IMR-90 (cell line): ENCODE data around the gene LMBR1L. TPM values are rescaled to one million over a fixed set of nuclear protein-coding genes. Genes with fewer than 3 reads are reported as not detected.
A peak's percentile ranks its signal among the peaks of the same experiment; 100 is the strongest.

Source experiments
- ATAC-seq: fragments of 200-7000 bp; cut with Tn5 transposase; 2 replicates; pipeline ENCODE4 v1.9.1; 2020; ENCODE audit warnings: low read depth, mild to moderate bottlenecking, moderate library complexity
- BruUV-seq: library from RNA; stranded (reverse); fragments of 400-500 nt; replicated peaks from 2 replicates; lab custom pipeline; 2021; lab: Mats Ljungman, UMichigan
- CTCF ChIA-PET: fragments of 300-600 bp; formaldehyde crosslinking; extraction: SDS; loops from one replicate; lab custom pipeline; 2021; ENCODE audit warnings: antibody characterized with exemption; lab: Yijun Ruan, JAX
- POLR2A ChIA-PET: fragments of 300-600 bp; sonication (Branson Sonifier 250); formaldehyde crosslinking; loops from one replicate; lab custom pipeline; 2022; ENCODE audit warnings: antibody characterized with exemption; ENCODE audit not compliant: unreplicated experiment; lab: Charles Lee
- DNase-seq: peaks from one replicate; pipeline ENCODE4 v3.0.0; 2013
- H2AFZ ChIP-seq: replicated peaks from 2 replicates; pipeline ENCODE3; 2013; ENCODE audit warnings: low read length, mild to moderate bottlenecking; ENCODE audit not compliant: poor library complexity
- H2AK5ac ChIP-seq: 2 replicates; pipeline ENCODE4 v1.6.1; 2013; ENCODE audit warnings: low read depth, low read length, inconsistent platforms
- H2AK9ac ChIP-seq: replicated peaks from 2 replicates; pipeline ENCODE3; 2013; ENCODE audit warnings: mild to moderate bottlenecking, low read depth, low read length, moderate library complexity; ENCODE audit not compliant: poor library complexity
- H2BK120ac ChIP-seq: 2 replicates; pipeline ENCODE4 v1.6.1; 2013; ENCODE audit warnings: low read depth, low read length, inconsistent platforms
- H2BK15ac ChIP-seq: 3 replicates; pipeline ENCODE4 v1.6.1; 2013; ENCODE audit warnings: low read depth, low read length, inconsistent platforms
- H2BK20ac ChIP-seq: 2 replicates; pipeline ENCODE4 v1.6.1; 2013; ENCODE audit warnings: low read depth, mild to moderate bottlenecking, inconsistent platforms, low read length, moderate library complexity
- H2BK5ac ChIP-seq: 2 replicates; pipeline ENCODE4 v1.6.1; 2013; ENCODE audit warnings: mild to moderate bottlenecking, low read depth, low read length, inconsistent platforms; ENCODE audit not compliant: poor library complexity, severe bottlenecking
- H3K14ac ChIP-seq: replicated peaks from 2 replicates; pipeline ENCODE4 v1.6.1; 2013; ENCODE audit warnings: low read depth, low read length, inconsistent platforms
- H3K18ac ChIP-seq: 2 replicates; pipeline ENCODE4 v1.6.1; 2013; ENCODE audit warnings: low read depth, low read length, control low read depth
- H3K23ac ChIP-seq: 2 replicates; pipeline ENCODE4 v1.6.1; 2013; ENCODE audit warnings: low read depth, low read length, inconsistent platforms
- H3K27ac ChIP-seq: 2 replicates; pipeline ENCODE4 v1.5.1; 2013; ENCODE audit warnings: mild to moderate bottlenecking, control low read depth, low read length; ENCODE audit not compliant: insufficient read depth
- H3K27me3 ChIP-seq: 2 replicates; pipeline ENCODE4 v1.6.1; 2013; ENCODE audit warnings: low read length; ENCODE audit not compliant: control insufficient read depth, insufficient read depth
- H3K36me3 ChIP-seq: 2 replicates; pipeline ENCODE4 v1.6.1; 2013; ENCODE audit warnings: low read length, mixed read lengths; ENCODE audit not compliant: control insufficient read depth, insufficient read depth
- H3K4ac ChIP-seq: 2 replicates; pipeline ENCODE4 v1.6.1; 2013; ENCODE audit warnings: low read depth, low read length, inconsistent platforms
- H3K4me1 ChIP-seq: 2 replicates; pipeline ENCODE4 v1.6.1; 2013; ENCODE audit warnings: low read length, mixed read lengths; ENCODE audit not compliant: control insufficient read depth, insufficient read depth
- H3K4me2 ChIP-seq: 2 replicates; pipeline ENCODE4 v1.6.1; 2013; ENCODE audit warnings: low read depth, mild to moderate bottlenecking, control low read depth, low read length, moderate library complexity
- H3K4me3 ChIP-seq: 2 replicates; pipeline ENCODE4 v1.5.1; 2013; ENCODE audit warnings: low read depth, mild to moderate bottlenecking, control low read depth, low read length, moderate library complexity; ENCODE audit not compliant: insufficient read depth
- H3K56ac ChIP-seq: 2 replicates; pipeline ENCODE4 v1.6.1; 2013; ENCODE audit warnings: low read length, inconsistent platforms; ENCODE audit not compliant: insufficient read depth; ENCODE audit errors: extremely low read depth
- H3K79me1 ChIP-seq, 2 experiments: 2 replicates each; pipeline ENCODE4 v1.6.1; 2013; ENCODE audit warnings: low read length in 2 of 2, inconsistent platforms in 1 of 2, low read depth in 1 of 2
- H3K9ac ChIP-seq: 2 replicates; pipeline ENCODE4 v1.6.1; 2013; ENCODE audit warnings: low read depth, low read length, control low read depth
- H3K9me1 ChIP-seq: 2 replicates; pipeline ENCODE4 v1.6.1; 2013; ENCODE audit warnings: low read length, inconsistent platforms; ENCODE audit not compliant: insufficient read depth
- H3K9me3 ChIP-seq: 2 replicates; pipeline ENCODE4 v1.6.1; 2013; ENCODE audit warnings: low read length; ENCODE audit not compliant: control insufficient read depth, insufficient read depth
- H4K20me1 ChIP-seq: 2 replicates; pipeline ENCODE4 v1.6.1; 2013; ENCODE audit warnings: low read length, inconsistent platforms; ENCODE audit not compliant: insufficient read depth
- H4K5ac ChIP-seq: 2 replicates; pipeline ENCODE4 v1.6.1; 2013; ENCODE audit warnings: mild to moderate bottlenecking, low read depth, low read length, control low read depth
- H4K8ac ChIP-seq, 2 experiments: 2 replicates each; pipeline ENCODE4 v1.6.1; 2013; ENCODE audit warnings: low read depth in 2 of 2, low read length in 2 of 2, control low read depth in 1 of 2, inconsistent platforms in 1 of 2
- H4K91ac ChIP-seq: 2 replicates; pipeline ENCODE4 v1.6.1; 2013; ENCODE audit warnings: low read depth, low read length, inconsistent platforms; ENCODE audit not compliant: insufficient read depth
- BHLHE40 ChIP-seq: fragments of 150-350 bp; IDR thresholded peaks from 2 replicates; pipeline ENCODE4 v1.6.1; 2016; ENCODE audit warnings: mild to moderate bottlenecking, low read depth, low read length
- CEBPB ChIP-seq: IDR thresholded peaks from 2 replicates; pipeline ENCODE4 v1.6.1; 2012; ENCODE audit warnings: low read depth, low read length, improper control_type of control experiment
- CHD1 ChIP-seq: IDR thresholded peaks from 2 replicates; pipeline ENCODE4 v1.6.1; 2012; ENCODE audit warnings: low read depth, low read length, improper control_type of control experiment
- ELK1 ChIP-seq: fragments of 150-350 bp; IDR thresholded peaks from 2 replicates; pipeline ENCODE4 v1.6.1; 2016; ENCODE audit warnings: low read depth, mild to moderate bottlenecking, low read length, moderate library complexity, borderline replicate concordance
- MAFK ChIP-seq: IDR thresholded peaks from 2 replicates; pipeline ENCODE4 v1.6.1; 2012; ENCODE audit warnings: low read depth, low read length, improper control_type of control experiment
- MAZ ChIP-seq: IDR thresholded peaks from 2 replicates; pipeline ENCODE4 v1.6.1; 2012; ENCODE audit warnings: low read depth, mild to moderate bottlenecking, low read length, improper control_type of control experiment, moderate library complexity, borderline replicate concordance
- MXI1 ChIP-seq: IDR thresholded peaks from 2 replicates; pipeline ENCODE4 v1.6.1; 2012; ENCODE audit warnings: low read depth, mild to moderate bottlenecking, low read length, moderate library complexity, borderline replicate concordance
- POLR2A ChIP-seq: IDR thresholded peaks from 2 replicates; pipeline ENCODE4 v1.6.1; 2012; ENCODE audit warnings: mild to moderate bottlenecking, low read depth, low read length
- RAD21 ChIP-seq: IDR thresholded peaks from 2 replicates; pipeline ENCODE4 v1.6.1; 2012; ENCODE audit warnings: low read length, improper control_type of control experiment
- RCOR1 ChIP-seq: IDR thresholded peaks from 2 replicates; pipeline ENCODE4 v1.6.1; 2012; ENCODE audit warnings: mild to moderate bottlenecking, low read length, improper control_type of control experiment; ENCODE audit not compliant: insufficient replicate concordance
- RFX5 ChIP-seq: IDR thresholded peaks from 2 replicates; pipeline ENCODE4 v1.8.0; 2012; ENCODE audit warnings: low read depth, mild to moderate bottlenecking, low read length, moderate library complexity
- SMC3 ChIP-seq: fragments of 150-350 bp; IDR thresholded peaks from 2 replicates; pipeline ENCODE4 v1.6.1; 2016; ENCODE audit warnings: low read depth, mild to moderate bottlenecking, antibody characterized with exemption, low read length, moderate library complexity
- USF2 ChIP-seq: fragments of 150-350 bp; IDR thresholded peaks from 2 replicates; pipeline ENCODE4 v1.6.1; 2017; ENCODE audit warnings: mild to moderate bottlenecking, antibody characterized with exemption, low read length, low read depth
- WGBS, 2 experiments: methylation state at CpG; one replicate each; pipeline versions ENCODE4 v1.1.5 to v1.1.7; 2013; ENCODE audit warnings: missing lambda C conversion rate in 2 of 2; ENCODE audit not compliant: insufficient read length in 1 of 2; ENCODE audit errors: extremely low coverage in 2 of 2; 5-methylcytosine and 5-hydroxymethylcytosine counted together
- dilution Hi-C: fragments of 300-500 bp; cut with HindIII; formaldehyde crosslinking; loops from one replicate; pipeline ENCODE4 v1.14.3; 2018; ENCODE audit warnings: low sequenced_read_pairs; ENCODE audit not compliant: unreplicated experiment
- in situ Hi-C: fragments of 300-500 bp; cut with MboI; formaldehyde crosslinking; loops from 3 replicates; pipeline ENCODE4 v1.14.3; 2019; ENCODE audit warnings: low sequenced_read_pairs, inconsistent platforms, mixed read lengths
- intact Hi-C: fragments of 100-400 bp; cut with micrococcal nuclease; formaldehyde crosslinking; loops from 2 replicates; pipeline ENCODE4 v1.10.0; 2022
- polyA plus RNA-seq, 3 experiments: library from polyadenylated mRNA; depleted of rRNA; stranded (reverse); fragments of >200 nt; gene quantifications; 2 replicates each; pipeline ENCODE4 v1.2.3, GENCODE V29; 2012; ENCODE audit warnings: low replicate concordance in 1 of 3
- total RNA-seq: library from RNA; depleted of rRNA; stranded (reverse); fragments of >200 nt; gene quantifications from 2 replicates; pipeline ENCODE4 v1.2.3, GENCODE V29; 2012

Gene LMBR1L
- total and polyA plus RNA-seq, 2 of the 4 experiments (the other 2 are of a cell fraction) = 33.0 to 44.6 TPM

- Histone ChIP-seq H3K9me1 (no peaks in the 10 kb centered on the region), H4K8ac (peak overlapping the region; percentile 82 to 99), H3K4me2 (peak overlapping the region; percentile 96), H3K23ac (peak overlapping the region; percentile 81), H3K4me3 (peak overlapping the region; percentile 82), H4K20me1 (peaks cover 43% of the 10 kb centered on the region), H2AFZ (peak overlapping the region; percentile 75), H2BK5ac (peak overlapping the region; percentile 89), H3K4me1 (peaks cover 7% of the 10 kb centered on the region), H3K36me3 (peaks cover 25% of the 10 kb centered on the region), H3K27ac (peak overlapping the region; percentile 89), H3K79me1 (peaks cover 6 to 49% of the 10 kb centered on the region in 2 experiments), H3K18ac (peak overlapping the region; percentile 74), H2AK5ac (peak overlapping the region; percentile 96), H3K56ac (peak overlapping the region; percentile 99), H2BK120ac (peak overlapping the region; percentile 63), H2BK20ac (no peak overlapping the region; the same call in 1 of the 2 replicates), H3K4ac (peak overlapping the region; percentile 97), H3K9me3 (no peaks in the 10 kb centered on the region), H2AK9ac (peak overlapping the region; percentile 100), H2BK15ac (peak overlapping the region; percentile 30; the same call in 1 of the 3 replicates), H3K27me3 (no peaks in the 10 kb centered on the region), H4K91ac (peak overlapping the region; percentile 97), H4K5ac (peak overlapping the region; percentile 96), H3K9ac (peak overlapping the region; percentile 95), H3K14ac (peak overlapping the region; percentile 97)
- POLR2A ChIA-PET = interaction anchor here (0.6 to 1.8 kb wide), 14 partner anchors 14 to 227 kb away, joined by 3 to 10 read pairs (median 4); partner anchors contain the start of gene TUBA1A
- BruUV-seq = no TSS peak
- CTCF ChIA-PET = interaction anchor here (0.6 to 2.8 kb wide), 10 partner anchors 9 to 114 kb away, joined by 3 to 10 read pairs (median 4); no protein-coding TSS in a partner anchor
- intact Hi-C loops (loop anchor here (1.0 to 10.0 kb wide), 3 partner anchors 58 to 134 kb away; partner anchors contain the start of genes TUBA1A and TUBA1C), in situ Hi-C loops (loop anchor here (10.0 kb wide), 1 partner anchor 54 kb away; the partner anchor contains the start of gene TUBA1A), dilution Hi-C loops (no loop called here)
- DNase-seq (peak; percentile 93), ATAC-seq (peak; percentile 65)
- 0% methylated on average over 41 of the region's 66 CpGs; no CpG with 5 or more reads in 1 of the 2 experiments for WGBS, 2 experiments
- peak; percentile 81 for TF ChIP-seq POLR2A
- peak; percentile 26 for TF ChIP-seq RCOR1
- no peak for TF ChIP-seq CEBPB
- TF ChIP-seq MAZ = peak; percentile 85; the same call in 1 of the 2 replicates
- TF ChIP-seq MAFK = no peak
- TF ChIP-seq CHD1 = peak; percentile 92; the same call in 1 of the 2 replicates
- TF ChIP-seq MXI1 = peak; percentile 99
- peak; percentile 50 for TF ChIP-seq RAD21
- TF ChIP-seq SMC3 = peak; percentile 55; the same call in 1 of the 2 replicates
- peak; percentile 86 for TF ChIP-seq USF2
- TF ChIP-seq RFX5 = no peak
- no peak for TF ChIP-seq ELK1
- TF ChIP-seq BHLHE40 = peak; percentile 15; the same call in 1 of the 2 replicates
Measured at GRCh38 chr12:49130151-49131050, 19.8 kb upstream of the LMBR1L start.
